Activated CD8-positive, alpha-beta T cell treated with anti-CD3 and anti-CD28 coated beads, Interleukin-2, amount 10 ng/mL, durations not matched to agents 7 days and 5 days (primary cell): ENCODE results near the gene CRAT. TPM values are rescaled to one million over a fixed set of nuclear protein-coding genes. Genes with fewer than 3 reads are reported as not detected.
A peak's percentile ranks its signal among the peaks of the same experiment; 100 is the strongest.

Source experiments
- ATAC-seq: fragments of 150-1000 bp; cut with Tn5 transposase; one replicate; pipeline ENCODE4 v1.10.0; 2021; ENCODE audit warnings: moderate library complexity
- CTCF ChIA-PET: fragments of 350-600 bp; sonication (Branson Sonifier 250); formaldehyde crosslinking; loops from one replicate; lab custom pipeline; 2021; ENCODE audit warnings: antibody characterized with exemption; lab: Charles Lee
- POLR2A ChIA-PET: fragments of 350-600 bp; sonication (Branson Sonifier 250); formaldehyde crosslinking; loops from one replicate; lab custom pipeline; 2021; ENCODE audit warnings: antibody characterized with exemption; lab: Charles Lee
- DNase-seq: peaks from one replicate; pipeline ENCODE4 v3.0.0-alpha.2; 2020
- H3K27ac Mint-ChIP-seq: one replicate; pipeline ENCODE4 v1.8.0; 2021; ENCODE audit warnings: mild to moderate bottlenecking, mixed read lengths
- H3K27me3 Mint-ChIP-seq: one replicate; pipeline ENCODE4 v1.8.0; 2021; ENCODE audit warnings: low read depth, mixed read lengths
- H3K36me3 Mint-ChIP-seq: one replicate; pipeline ENCODE4 v1.8.0; 2021; ENCODE audit warnings: low read depth, mixed read lengths
- H3K4me1 Mint-ChIP-seq: one replicate; pipeline ENCODE4 v1.8.0; 2021; ENCODE audit warnings: low read depth, mixed read lengths
- H3K4me3 Mint-ChIP-seq: one replicate; pipeline ENCODE4 v1.8.0; 2021; ENCODE audit warnings: mild to moderate bottlenecking, mixed read lengths
- H3K9me3 Mint-ChIP-seq: one replicate; pipeline ENCODE4 v1.8.0; 2022; ENCODE audit warnings: mixed read lengths; ENCODE audit not compliant: insufficient read depth
- total RNA-seq, 2 experiments: library from RNA; stranded (reverse); gene quantifications; one replicate each; pipeline ENCODE4 v1.2.3, GENCODE V29; 2021

The CRAT gene
- total RNA-seq, 2 experiments from 2014 or later, result 21.9 to 22.2 TPM

DNA sequence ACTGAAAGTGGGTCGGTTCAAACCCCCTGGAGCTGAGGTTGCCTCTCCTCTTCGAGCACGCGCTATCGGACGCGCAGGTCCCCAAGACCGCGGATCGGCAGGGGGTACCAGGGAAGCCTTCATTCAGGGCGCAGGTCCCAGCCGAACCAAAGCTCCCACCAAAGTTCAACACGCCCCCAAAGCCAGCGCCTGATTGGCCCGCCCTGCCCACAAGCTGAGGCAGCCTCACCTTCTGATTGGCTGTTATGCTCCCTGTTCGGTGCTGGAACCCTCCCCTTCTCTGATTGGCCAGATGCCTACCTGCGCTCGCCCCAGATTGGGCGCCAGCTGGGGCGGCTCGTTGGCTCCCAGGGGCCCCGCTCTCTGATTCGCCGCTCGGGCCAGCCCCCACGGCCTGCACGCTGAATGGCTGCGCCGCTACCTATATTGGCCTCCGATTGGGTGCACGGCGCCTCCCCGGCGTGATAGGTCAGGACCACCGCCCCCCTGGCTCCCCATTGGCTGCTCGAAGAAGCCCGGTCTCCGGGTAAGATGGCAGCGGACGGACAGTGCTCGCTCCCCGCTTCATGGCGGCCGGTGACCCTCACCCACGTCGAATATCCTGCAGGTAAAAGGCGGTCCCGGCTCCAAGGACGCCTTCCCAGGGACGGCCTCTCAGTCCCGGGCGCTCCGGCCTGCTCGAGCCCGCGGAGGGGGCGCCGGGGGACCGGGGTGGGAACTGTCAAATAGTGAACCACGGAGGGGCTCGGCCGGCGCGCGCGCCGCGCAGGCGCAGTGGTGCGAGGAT is 29.8 kb downstream of the CRAT start, which contains the start of gene DOLPP1:
TSS of gene DOLPP1 (plus strand) at position 511 of the 787 bp plus-strand sequence. CDS start at position 532, 21 bp downstream.
- Mint-ChIP-seq H3K36me3 (peaks cover 5% of the 10 kb centered on the region), H3K27ac (peak within 1 kb of the TSS; percentile 79), H3K27me3 (no peaks in the 10 kb centered on the region), H3K4me3 (peak within 1 kb of the TSS; percentile 91), H3K4me1 (peaks cover 34% of the 10 kb centered on the region), H3K9me3 (no peaks in the 10 kb centered on the region)
- POLR2A ChIA-PET, result interaction anchor here (0.5 to 1.5 kb wide), 7 partner anchors 7 to 1782 kb away, joined by 3 to 7 read pairs (median 3); partner anchors contain the start of genes MIGA2 and PTPA
- peak; percentile 99 for DNase-seq
- CTCF ChIA-PET, result interaction anchor here (0.8 to 2.0 kb wide), 10 partner anchors 10 to 263 kb away, joined by 3 to 5 read pairs (median 4); partner anchors contain the start of genes ENDOG and MIGA2
- peak; percentile 98 for ATAC-seq

DNA sequence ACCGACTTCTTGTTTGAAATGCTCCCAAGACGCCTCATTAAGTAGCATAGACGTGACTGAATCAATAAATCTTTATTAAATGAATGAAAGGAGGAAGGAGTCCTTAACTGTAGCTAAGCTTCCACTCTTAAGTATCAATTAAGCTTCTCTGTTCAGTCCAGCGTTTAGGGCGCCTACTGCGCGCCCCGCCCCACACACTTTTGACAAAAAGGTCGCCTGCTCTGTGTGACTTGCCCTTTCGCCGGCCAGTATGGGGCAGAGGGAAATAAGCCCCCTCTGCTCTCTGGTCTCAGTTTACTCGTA is 30.3 kb downstream of the CRAT start:
- peak overlapping the region; percentile 79 for H3K27ac Mint-ChIP-seq
- peaks cover 3% of the 10 kb centered on the region for H3K36me3 Mint-ChIP-seq
- peaks cover 34% of the 10 kb centered on the region for H3K4me1 Mint-ChIP-seq
- H3K9me3 Mint-ChIP-seq, result no peaks in the 10 kb centered on the region
- no peaks in the 10 kb centered on the region for H3K27me3 Mint-ChIP-seq
- POLR2A ChIA-PET, result interaction anchor here (1.3 to 1.5 kb wide), 2 partner anchors 10 to 44 kb away, joined by 4 to 5 read pairs; partner anchors contain the start of gene MIGA2
- H3K4me3 Mint-ChIP-seq, result peak overlapping the region; percentile 91
- CTCF ChIA-PET, result interaction anchor here (0.8 to 2.0 kb wide), 10 partner anchors 9 to 262 kb away, joined by 3 to 5 read pairs (median 4); partner anchors contain the start of genes ENDOG and MIGA2
- ATAC-seq (no peak), DNase-seq (no peak)

DNA sequence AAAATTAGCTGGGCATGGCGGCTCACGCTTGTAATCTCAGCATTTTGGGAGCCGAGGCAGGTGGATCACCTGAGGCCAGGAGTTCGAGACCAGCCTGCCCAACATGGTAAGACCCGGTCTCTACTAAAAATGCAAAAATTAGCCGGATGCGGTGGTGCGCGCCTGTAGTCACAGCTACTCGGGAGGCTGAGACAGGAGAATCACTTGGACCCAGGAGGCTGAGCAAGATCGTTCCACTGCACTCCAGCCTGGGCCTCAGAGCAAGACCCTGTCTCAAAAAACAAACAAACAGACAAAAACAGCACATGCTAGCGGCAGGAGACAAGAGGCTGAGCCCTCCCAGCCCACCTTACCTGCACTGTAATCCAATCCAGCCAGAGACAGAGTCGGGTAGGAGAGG is 30.8 kb downstream of the CRAT start:
- Mint-ChIP-seq H3K27ac (peak overlapping the region; percentile 58), H3K4me3 (peak overlapping the region; percentile 91), H3K9me3 (no peaks in the 10 kb centered on the region), H3K4me1 (peaks cover 34% of the 10 kb centered on the region), H3K36me3 (peaks cover 3% of the 10 kb centered on the region), H3K27me3 (no peaks in the 10 kb centered on the region)
- CTCF ChIA-PET, result interaction anchor here (1.1 to 1.5 kb wide), 6 partner anchors 9 to 262 kb away, joined by 3 to 5 read pairs (median 4); partner anchors contain the start of genes ENDOG and MIGA2
- no peak for ATAC-seq
- POLR2A ChIA-PET, result no interaction called here
- no peak for DNase-seq

DNA sequence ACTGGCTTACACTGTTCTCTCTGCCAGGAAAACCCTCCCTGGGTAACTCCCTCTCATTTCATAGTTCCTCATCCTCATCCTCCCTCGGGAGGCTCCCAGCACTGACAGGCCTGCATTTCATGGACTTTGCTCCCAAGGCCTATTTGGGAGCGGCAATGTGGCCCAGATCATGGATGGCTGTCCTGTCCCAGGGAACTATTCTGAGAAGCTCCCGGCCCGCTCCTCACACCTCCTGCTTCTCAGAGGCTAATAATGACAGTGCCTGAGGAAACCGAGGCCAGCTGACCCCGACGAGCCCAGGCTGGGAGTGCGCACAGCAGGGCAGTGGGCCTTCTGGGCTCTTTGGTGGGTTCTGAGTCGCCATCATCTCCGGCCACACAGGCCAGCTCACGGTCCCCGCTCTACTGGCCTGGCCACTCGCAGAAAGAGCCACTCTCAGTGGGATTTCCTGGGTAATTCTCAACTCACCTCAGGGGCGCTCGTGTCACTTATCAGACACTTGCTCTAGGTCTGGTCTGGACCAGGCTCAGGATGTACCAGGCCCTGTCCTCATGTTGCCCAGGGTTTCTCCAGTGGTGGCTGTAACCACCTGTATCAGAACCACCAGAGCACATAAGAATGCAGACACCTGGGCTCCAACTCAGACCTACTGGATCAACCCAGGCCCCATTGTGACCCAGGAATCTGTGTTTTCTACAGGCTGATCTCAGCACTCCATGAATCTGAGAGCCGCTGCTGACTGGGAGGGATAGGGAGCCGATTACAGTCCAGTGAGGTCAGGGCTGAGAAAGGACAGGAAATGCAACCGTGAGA is 31.7 kb downstream of the CRAT start:
- H3K4me3 Mint-ChIP-seq, result peak overlapping the region; percentile 91
- DNase-seq, result no peak
- no peak for ATAC-seq
- no peaks in the 10 kb centered on the region for H3K36me3 Mint-ChIP-seq
- ChIA-PET CTCF (interaction anchor here (1.4 kb wide), 1 partner anchor 52 kb away, joined by 3 read pairs; no protein-coding TSS in a partner anchor), POLR2A (interaction anchor here (1.1 kb wide), 1 partner anchor 10 kb away, joined by 3 read pairs; no protein-coding TSS in a partner anchor)
- peaks cover 37% of the 10 kb centered on the region for H3K4me1 Mint-ChIP-seq
- H3K27me3 Mint-ChIP-seq, result no peaks in the 10 kb centered on the region
- H3K27ac Mint-ChIP-seq, result no peak overlapping the region
- H3K9me3 Mint-ChIP-seq, result no peaks in the 10 kb centered on the region

DNA sequence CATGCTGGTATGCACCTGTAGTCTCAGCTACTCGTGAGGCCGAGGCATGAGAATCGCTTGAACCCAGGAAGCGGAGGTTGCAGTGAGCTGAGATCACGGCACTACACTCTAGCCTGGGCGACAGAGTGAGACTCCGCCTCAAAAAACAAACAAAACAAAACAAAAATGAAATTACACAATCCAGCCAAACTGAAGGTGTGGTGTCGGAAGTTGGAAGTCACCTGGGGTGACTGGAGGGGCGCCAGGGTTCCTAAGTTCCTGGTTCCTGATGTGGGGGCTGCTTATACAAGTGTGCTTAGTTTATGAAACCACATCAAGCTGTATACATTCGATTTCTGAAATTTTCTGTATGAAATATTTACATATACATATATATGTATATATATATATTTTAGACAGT is 33.4 kb downstream of the CRAT start:
- Mint-ChIP-seq H3K9me3 (no peaks in the 10 kb centered on the region), H3K27ac (no peak overlapping the region), H3K27me3 (no peaks in the 10 kb centered on the region), H3K36me3 (peaks cover 2% of the 10 kb centered on the region), H3K4me1 (peaks cover 42% of the 10 kb centered on the region), H3K4me3 (no peak overlapping the region)
- POLR2A ChIA-PET, result no interaction called here
- no peak for ATAC-seq
- no peak for DNase-seq
- CTCF ChIA-PET, result no interaction called here

- no peak overlapping the region for H3K4me3 Mint-ChIP-seq
- peaks cover 5% of the 10 kb centered on the region for H3K36me3 Mint-ChIP-seq
- no peaks in the 10 kb centered on the region for H3K9me3 Mint-ChIP-seq
- DNase-seq, result no peak
- no peak for ATAC-seq
- CTCF ChIA-PET, result no interaction called here
- no peak overlapping the region for H3K27ac Mint-ChIP-seq
- H3K27me3 Mint-ChIP-seq, result no peaks in the 10 kb centered on the region
- POLR2A ChIA-PET, result no interaction called here
- H3K4me1 Mint-ChIP-seq, result peaks cover 43% of the 10 kb centered on the region
Observed at GRCh38 chr9:129076640-129077037, 34.0 kb downstream of the CRAT start.

- POLR2A ChIA-PET, result no interaction called here
Observed at GRCh38 chr9:129075996-129076639, 34.5 kb downstream of the CRAT start.

GRCh38 chr9:129074106-129074505 is 36.5 kb downstream of the CRAT start:
- ChIA-PET CTCF (interaction anchor here (1.1 kb wide), 1 partner anchor 38 kb away, joined by 3 read pairs; no protein-coding TSS in a partner anchor), POLR2A (no interaction called here)
- Mint-ChIP-seq H3K9me3 (no peaks in the 10 kb centered on the region), H3K27me3 (no peaks in the 10 kb centered on the region), H3K4me1 (peaks cover 54% of the 10 kb centered on the region), H3K36me3 (peaks cover 7% of the 10 kb centered on the region), H3K27ac (no peak overlapping the region), H3K4me3 (no peak overlapping the region)
- ATAC-seq (no peak), DNase-seq (no peak)

More at GRCh38 chr9:129075996-129076639, 34.5 kb downstream of the CRAT start:
- H3K4me1 Mint-ChIP-seq, result peaks cover 48% of the 10 kb centered on the region
- H3K27ac Mint-ChIP-seq, result no peak overlapping the region
- ATAC-seq (no peak), DNase-seq (no peak)
- H3K36me3 Mint-ChIP-seq, result peaks cover 5% of the 10 kb centered on the region
- no peak overlapping the region for H3K4me3 Mint-ChIP-seq
- CTCF ChIA-PET, result no interaction called here
- H3K27me3 Mint-ChIP-seq, result no peaks in the 10 kb centered on the region
- no peaks in the 10 kb centered on the region for H3K9me3 Mint-ChIP-seq

GRCh38 chr9:129073404-129073803 is 37.2 kb downstream of the CRAT start:
- Mint-ChIP-seq H3K27me3 (no peaks in the 10 kb centered on the region), H3K4me1 (peaks cover 56% of the 10 kb centered on the region), H3K27ac (peak overlapping the region; percentile 79), H3K36me3 (peaks cover 11% of the 10 kb centered on the region), H3K4me3 (no peak overlapping the region), H3K9me3 (no peaks in the 10 kb centered on the region)
- ChIA-PET POLR2A (interaction anchor here (0.6 to 0.8 kb wide), 2 partner anchors 8 to 916 kb away, joined by 3 to 4 read pairs; partner anchors contain the start of gene DOLPP1), CTCF (interaction anchor here (0.7 to 1.6 kb wide), 3 partner anchors 38 to 67 kb away, joined by 3 to 4 read pairs (median 3); no protein-coding TSS in a partner anchor)
- no peak for ATAC-seq
- DNase-seq, result no peak

DNA sequence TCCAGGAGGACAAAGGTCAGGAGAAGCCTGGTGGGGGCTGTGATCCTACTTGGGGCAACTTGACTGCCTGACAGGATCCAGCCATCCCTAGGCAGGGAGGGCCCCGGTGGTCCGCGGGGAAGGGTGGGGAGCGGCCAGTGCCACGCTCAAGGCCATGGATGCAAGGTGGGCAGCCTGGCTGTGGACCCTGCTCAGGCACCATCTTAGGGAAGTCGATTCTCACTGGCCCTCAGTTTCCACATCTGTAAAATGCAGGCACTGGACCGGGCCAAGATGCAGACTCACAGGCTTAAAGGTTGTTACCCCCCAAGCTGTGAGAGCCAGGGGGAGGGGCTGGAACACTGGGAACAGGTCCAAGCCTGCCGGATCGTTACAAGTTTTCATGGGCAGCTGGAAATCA is 38.4 kb downstream of the CRAT start:
- peak overlapping the region; percentile 56 for H3K27ac Mint-ChIP-seq

More for the DNA sequence above, 38.4 kb downstream of the CRAT start:
- Mint-ChIP-seq H3K4me3 (no peak overlapping the region), H3K9me3 (no peaks in the 10 kb centered on the region), H3K27me3 (no peaks in the 10 kb centered on the region), H3K36me3 (peaks cover 16% of the 10 kb centered on the region), H3K4me1 (peaks cover 58% of the 10 kb centered on the region)
- ChIA-PET CTCF (interaction anchor here (1.6 kb wide), 1 partner anchor 66 kb away, joined by 4 read pairs; no protein-coding TSS in a partner anchor), POLR2A (interaction anchor here (1.2 kb wide), 1 partner anchor 242 kb away, joined by 4 read pairs; the partner anchor contains the start of gene SPOUT1)
- ATAC-seq (no peak), DNase-seq (no peak)
